SU-DHL-6 (cell line): ENCODE measurements around the gene KHSRP.

ENCODE experiments used
- H2AFZ ChIP-seq: fragments of 200-600 bp; sonication (generic); 2 replicates; pipeline ENCODE4 v1.6.1; 2014; ENCODE audit warnings: low read depth, mild to moderate bottlenecking, moderate library complexity, mixed read lengths, antibody characterized with exemption, low read length; ENCODE audit not compliant: severe bottlenecking
- H3F3A ChIP-seq: fragments of 200-600 bp; shearing (Covaris generic); 2 replicates; pipeline ENCODE4 v1.6.0; 2016; ENCODE audit warnings: antibody characterized with exemption, mild to moderate bottlenecking; ENCODE audit not compliant: insufficient read depth
- H3K27ac ChIP-seq: fragments of 200-600 bp; sonication (generic); 2 replicates; pipeline ENCODE4 v1.5.1; 2016; ENCODE audit warnings: low read depth, mild to moderate bottlenecking, low read length, moderate library complexity, mixed read lengths
- H3K27me3 ChIP-seq: fragments of 200-600 bp; sonication (generic), shearing (Covaris generic); 2 replicates; pipeline ENCODE4 v1.6.0; 2014; ENCODE audit warnings: mild to moderate bottlenecking, low read length
- H3K36me3 ChIP-seq: fragments of 200-600 bp; sonication (generic); 2 replicates; pipeline ENCODE4 v1.6.1; 2014; ENCODE audit warnings: mild to moderate bottlenecking, low read length, mixed read lengths
- H3K4me2 ChIP-seq: fragments of 300-600, 200-600 bp; shearing (Covaris generic), sonication (generic); 2 replicates; pipeline ENCODE4 v1.6.0; 2014; ENCODE audit warnings: low read length, low read depth, mild to moderate bottlenecking; ENCODE audit not compliant: poor library complexity, severe bottlenecking
- H3K4me3 ChIP-seq: fragments of 200-600 bp; sonication (generic); 2 replicates; pipeline ENCODE4 v1.5.1; 2014; ENCODE audit warnings: antibody characterized with exemption, low read length, mild to moderate bottlenecking, mixed read lengths; ENCODE audit not compliant: insufficient read depth, poor library complexity, severe bottlenecking
- H3K79me2 ChIP-seq: fragments of 200-600 bp; sonication (generic); 2 replicates; pipeline ENCODE4 v1.6.1; 2014; ENCODE audit warnings: mild to moderate bottlenecking, low read length, moderate library complexity; ENCODE audit not compliant: insufficient read depth
- H3K9ac ChIP-seq: fragments of 200-600 bp; sonication (generic); 2 replicates; pipeline ENCODE4 v1.7.0; 2014; ENCODE audit warnings: mild to moderate bottlenecking, low read length
- H3K9me2 ChIP-seq: fragments of 200-600 bp; sonication (generic); replicated peaks from 2 replicates; pipeline ENCODE4 v1.6.1; 2014; ENCODE audit warnings: low read length; ENCODE audit not compliant: insufficient read depth
- H3K9me3 ChIP-seq: fragments of 200-600 bp; sonication (generic); 2 replicates; pipeline ENCODE4 v1.6.1; 2014; ENCODE audit warnings: low read length, mixed read lengths; ENCODE audit not compliant: insufficient read depth
- H4K20me1 ChIP-seq: fragments of 200-600 bp; sonication (generic); 2 replicates; pipeline ENCODE4 v1.6.1; 2014; ENCODE audit warnings: low read depth, mild to moderate bottlenecking, antibody characterized with exemption, low read length, moderate library complexity, mixed read lengths
- CTCF ChIP-seq: fragments of 200-600 bp; sonication (generic); IDR thresholded peaks from one replicate; pipeline ENCODE4 v1.5.1; 2017; ENCODE audit warnings: antibody characterized with exemption, mild to moderate bottlenecking, low read length, moderate library complexity; ENCODE audit not compliant: insufficient read depth, poor library complexity, severe bottlenecking
- EZH2phosphoT487 ChIP-seq: fragments of 200-600 bp; sonication (generic), shearing (Covaris generic); conservative IDR thresholded peaks from 2 replicates; pipeline ENCODE4 v1.6.1; 2018; ENCODE audit warnings: mild to moderate bottlenecking, antibody characterized with exemption, low read length, moderate library complexity, mixed read lengths

Gene KHSRP

GRCh38 chr19:6414793-6415590 is 9.6 kb downstream of the KHSRP start:
- Histone ChIP-seq H3K4me2 (no peak overlapping the region), H4K20me1 (no peaks in the 10 kb centered on the region; the same call in 1 of the 2 replicates), H3K9ac (no peak overlapping the region), H3K9me3 (no peaks in the 10 kb centered on the region), H3K4me3 (no peak overlapping the region), H3F3A (peaks cover 5% of the 10 kb centered on the region; the same call in 1 of the 2 replicates), H3K36me3 (peaks cover 2% of the 10 kb centered on the region; the same call in 1 of the 2 replicates), H3K79me2 (peaks cover 7% of the 10 kb centered on the region), H2AFZ (no peak overlapping the region), H3K27me3 (no peaks in the 10 kb centered on the region), H3K27ac (no peak overlapping the region), H3K9me2 (no peaks in the 10 kb centered on the region)
- no peak for TF ChIP-seq CTCF
- TF ChIP-seq EZH2phosphoT487: no peak

GRCh38 chr19:6413721-6414643 is 10.6 kb downstream of the KHSRP start:
- no peak overlapping the region for H3K27ac ChIP-seq
- H3K9ac ChIP-seq: no peak overlapping the region
- H3K4me3 ChIP-seq: no peak overlapping the region
- no peaks in the 10 kb centered on the region for H3K9me2 ChIP-seq
- TF ChIP-seq CTCF: no peak
- no peak overlapping the region for H3K4me2 ChIP-seq
- no peaks in the 10 kb centered on the region for H3K79me2 ChIP-seq
- no peaks in the 10 kb centered on the region for H3K9me3 ChIP-seq
- no peaks in the 10 kb centered on the region for H3K27me3 ChIP-seq
- no peaks in the 10 kb centered on the region; the same call in 1 of the 2 replicates for H3K36me3 ChIP-seq
- H4K20me1 ChIP-seq: no peaks in the 10 kb centered on the region
- H2AFZ ChIP-seq: no peak overlapping the region
- peaks cover 5% of the 10 kb centered on the region; the same call in 1 of the 2 replicates for H3F3A ChIP-seq

GRCh38 chr19:6413291-6413690 is 11.3 kb downstream of the KHSRP start:
- no peaks in the 10 kb centered on the region for H4K20me1 ChIP-seq
- H3K27me3 ChIP-seq: no peaks in the 10 kb centered on the region
- no peaks in the 10 kb centered on the region; the same call in 1 of the 2 replicates for H3K36me3 ChIP-seq
- no peaks in the 10 kb centered on the region for H3K79me2 ChIP-seq
- no peaks in the 10 kb centered on the region for H3K9me3 ChIP-seq
- no peak overlapping the region for H3K4me2 ChIP-seq
- H3K4me3 ChIP-seq: no peak overlapping the region
- TF ChIP-seq EZH2phosphoT487 (no peak), CTCF (no peak)
- H3K9me2 ChIP-seq: no peaks in the 10 kb centered on the region
- H3F3A ChIP-seq: peaks cover 5% of the 10 kb centered on the region; the same call in 1 of the 2 replicates
- no peak overlapping the region for H2AFZ ChIP-seq
- no peak overlapping the region for H3K27ac ChIP-seq
- no peak overlapping the region for H3K9ac ChIP-seq
